ENCODE results near the gene EGFL8. TPM values are rescaled to one million over a fixed set of nuclear protein-coding genes. Genes with fewer than 3 reads are reported as not detected.

The EGFL8 gene
- total and polyA plus RNA-seq, 9 of the 15 experiments (the other 6 are each of a cell fraction or from before 2014, with no cell fraction given) = 2.2 to 47.4 (median 14.2) TPM

- TF ChIP-seq SFPQ (IDR thresholded peaks at IDR 0.05; ENCODE audit: low read depth, low read length) (no peak), BCL6 (CRISPR knock-in tag; IDR thresholded peaks at IDR 0.05) (no peak), NCOR1 (IDR thresholded peaks at IDR 0.05) (peak; percentile 73), CTCF (IDR thresholded peaks at IDR 0.05 in 2 of 3, conservative IDR thresholded peaks at IDR 0.05 in 1 of 3; ENCODE audit: insufficient read depth in 2 of 3, low read depth in 1 of 3, low read length in 3 of 3) (peak in 2 of 3 experiments; percentile 11 to 24; a peak in 3 of 6 replicates), ZNF589 (CRISPR knock-in tag; IDR thresholded peaks at IDR 0.05; ENCODE audit: low read depth) (no peak), CUX1 (CRISPR knock-in tag; IDR thresholded peaks at IDR 0.05) (0 out of 2 replicates have a peak, but pooled peaks have one; percentile 42)
Observed at GRCh38 chr6:32168807-32169591, 4.6 kb downstream of the EGFL8 start (continued).

Measured in K562 (cell line).